GM18861 (cell line): ENCODE measurements around the gene UST.
"Not testable (repeated sequence)": the region's sequence is repeated elsewhere in the genome, so short reads cannot be mapped to it uniquely, and the experiment has no call there.

ENCODE experiments used
- ATAC-seq: cut with Tn5 transposase; IDR thresholded peaks from one replicate; pipeline ENCODE4 v1.9.1; 2021; ENCODE audit not compliant: unreplicated experiment

The UST gene

GRCh38 chr6:148890652-148891404 is 144.0 kb downstream of the UST start:
- ATAC-seq = no peak

DNA sequence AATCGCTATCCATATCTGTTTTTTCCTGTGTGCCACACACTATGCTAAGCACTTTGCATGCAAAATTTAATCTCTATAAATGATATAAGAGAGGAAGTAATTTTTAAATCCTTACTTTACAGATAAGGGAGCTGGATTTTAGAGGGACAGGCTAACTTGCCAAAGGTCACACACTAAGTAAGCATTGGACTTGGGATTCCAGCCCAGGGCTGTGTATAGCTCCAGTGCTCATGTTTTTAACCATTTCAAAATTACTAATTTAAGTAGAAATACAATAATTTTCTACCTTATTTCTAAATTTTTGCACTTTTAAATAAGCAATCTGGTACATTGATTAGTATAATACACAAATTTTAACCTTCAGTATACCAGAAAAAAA is 144.6 kb downstream of the UST start:
- no peak for ATAC-seq

DNA sequence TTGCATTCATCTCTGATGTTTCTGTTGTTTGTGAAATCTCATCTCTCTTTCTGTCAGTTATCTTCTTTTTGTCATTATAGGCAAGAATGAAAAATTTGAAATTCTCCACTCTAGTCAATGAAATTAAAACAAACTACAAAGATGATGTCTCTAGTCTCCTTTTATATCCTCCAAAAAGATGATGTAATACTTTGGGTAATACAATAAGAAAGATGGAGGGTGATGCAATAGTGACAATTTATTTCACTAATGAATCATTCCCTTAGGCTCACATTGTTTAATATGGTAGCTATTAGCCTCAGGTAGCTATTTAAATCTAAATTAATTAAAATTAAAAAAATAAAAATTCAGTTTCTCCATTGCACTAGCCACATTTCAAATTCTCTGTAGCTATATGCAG is 145.4 kb downstream of the UST start:
- no peak for ATAC-seq

- ATAC-seq = no peak
Measured at GRCh38 chr6:148893073-148893472, 146.2 kb downstream of the UST start.

DNA sequence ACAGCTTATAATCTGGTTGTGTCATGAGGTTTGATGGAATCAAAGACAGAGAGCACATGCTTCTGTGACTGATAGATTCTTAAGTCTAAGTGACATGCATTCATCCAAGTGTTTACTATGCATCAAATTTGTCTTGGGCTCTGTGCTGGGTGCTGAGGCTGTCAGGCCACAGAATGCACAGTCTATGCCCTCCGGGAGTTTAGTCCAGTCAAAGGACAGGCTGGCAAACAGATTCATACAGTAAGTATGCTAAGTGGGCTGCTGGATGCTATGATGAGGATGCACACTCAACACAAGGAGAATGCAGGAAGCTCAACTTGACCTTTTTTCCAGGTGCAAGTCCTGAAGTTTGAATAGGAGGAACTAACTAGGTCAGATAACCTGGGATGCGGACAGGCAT is 146.7 kb downstream of the UST start:
- ATAC-seq = no peak

DNA sequence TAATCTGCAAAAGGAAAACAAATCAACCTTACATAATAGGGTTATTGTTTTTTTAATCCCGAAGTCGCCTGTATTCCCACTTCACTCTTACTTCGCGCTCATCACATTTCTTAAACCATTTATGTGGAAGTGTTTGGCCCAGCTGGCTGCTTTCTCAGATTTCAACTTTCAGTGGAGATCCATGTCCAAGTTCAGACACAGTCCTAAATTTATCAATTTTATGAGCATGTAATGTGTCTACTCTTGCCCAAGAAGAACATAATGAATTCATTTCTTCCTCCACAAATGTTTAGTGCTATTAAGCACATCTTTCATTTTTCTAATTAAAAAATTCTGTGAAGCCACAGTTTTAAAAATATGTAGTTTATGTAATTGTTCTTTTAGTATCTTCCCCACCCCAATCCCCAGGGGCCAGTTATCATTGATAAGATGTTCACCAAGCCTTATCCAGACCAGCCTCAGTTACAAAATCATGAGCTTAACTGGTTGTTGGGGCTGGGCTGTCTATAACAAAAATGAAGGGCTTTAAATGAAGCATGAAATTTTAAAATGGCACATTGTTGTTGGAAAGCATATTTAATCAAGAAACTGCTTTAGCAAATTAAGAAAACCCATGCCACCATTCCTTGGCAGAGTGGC is 151.7 kb downstream of the UST start:
- no peak for ATAC-seq

- no peak for ATAC-seq
Measured at GRCh38 chr6:148904896-148905870, 158.4 kb downstream of the UST start.

DNA sequence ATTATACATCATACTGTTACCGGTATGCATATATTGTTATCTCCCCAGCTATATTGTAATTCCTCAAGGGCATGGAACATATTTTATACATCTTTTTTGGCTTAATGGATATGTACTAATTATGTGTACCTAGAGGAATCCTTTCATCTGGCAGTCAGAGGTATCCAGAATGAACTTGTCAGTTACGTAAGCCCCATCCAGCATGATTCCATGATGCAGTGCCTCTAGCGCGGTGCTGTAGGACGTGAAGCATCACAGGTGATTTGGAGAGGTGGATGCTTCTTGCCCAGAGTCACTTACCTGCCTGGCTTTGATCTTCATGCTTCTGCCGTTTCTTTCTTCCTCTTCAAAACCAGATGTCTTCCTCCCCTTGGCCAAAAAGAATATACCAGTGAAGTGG is 159.1 kb downstream of the UST start:
- no peak for ATAC-seq

GRCh38 chr6:148906386-148906785 is 159.6 kb downstream of the UST start:
- no peak for ATAC-seq

DNA sequence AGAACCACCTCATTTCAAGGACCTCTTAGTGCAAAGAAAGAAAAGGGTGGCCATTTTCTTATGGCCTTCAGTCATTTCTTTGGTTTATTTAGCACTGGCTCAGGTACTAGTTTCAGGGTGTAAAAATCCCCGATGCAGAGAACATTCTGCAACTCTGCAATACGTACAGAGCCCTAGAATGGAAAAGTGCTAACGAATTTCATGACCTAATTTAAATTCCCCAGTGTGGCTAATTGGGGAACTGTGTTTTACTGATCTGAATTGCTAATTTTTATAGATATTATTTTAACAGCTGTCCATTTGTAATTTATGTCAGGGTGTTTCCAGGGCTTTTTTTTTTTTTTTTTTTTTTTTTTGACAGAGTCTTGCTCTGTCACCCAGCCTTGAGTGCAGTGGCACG is 160.7 kb downstream of the UST start:
- ATAC-seq = no peak

DNA sequence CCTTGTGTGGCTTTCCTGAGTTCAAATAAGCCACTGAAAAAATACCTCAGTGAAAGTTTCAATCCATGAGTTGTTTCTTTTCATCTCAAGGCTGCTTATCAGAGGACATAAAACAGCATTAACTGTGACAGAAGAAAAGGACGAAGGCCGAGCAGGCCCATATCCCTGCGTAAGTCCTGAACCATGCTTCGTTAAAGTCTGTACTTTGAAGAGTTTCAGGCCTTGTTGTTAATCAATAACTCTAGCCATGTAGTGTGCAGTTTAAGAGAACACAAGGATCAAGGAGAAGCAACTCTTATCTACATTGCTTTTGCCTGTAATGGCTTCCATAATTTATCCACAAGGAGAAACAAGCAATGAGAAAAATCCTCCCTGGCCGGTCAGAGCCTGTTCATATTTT is 165.4 kb downstream of the UST start:
- ATAC-seq = no peak

DNA sequence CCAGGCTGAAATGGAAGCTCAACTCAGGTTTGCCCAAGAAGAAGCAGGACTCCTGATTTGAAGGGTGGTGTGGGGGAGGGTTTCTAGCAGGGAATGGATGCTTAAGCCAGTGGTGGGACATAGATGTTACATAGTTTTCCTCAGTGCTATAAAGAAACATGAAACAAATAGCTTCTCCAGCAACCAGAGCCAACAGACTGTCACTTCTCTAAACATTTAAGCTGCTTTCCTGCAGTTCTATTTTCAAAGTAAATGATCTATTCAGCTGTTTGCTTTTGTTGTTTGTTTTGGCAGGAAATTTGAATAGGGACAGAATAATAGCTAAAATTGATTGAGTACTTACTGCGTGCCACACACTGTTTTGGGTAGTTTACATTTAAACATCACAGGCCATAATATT is 169.0 kb downstream of the UST start:
- ATAC-seq = no peak

GRCh38 chr6:148916485-148916884 is 169.7 kb downstream of the UST start:
- not testable (repeated sequence) for ATAC-seq

- ATAC-seq = no peak
Measured at GRCh38 chr6:148924226-148925012, 177.6 kb downstream of the UST start.

DNA sequence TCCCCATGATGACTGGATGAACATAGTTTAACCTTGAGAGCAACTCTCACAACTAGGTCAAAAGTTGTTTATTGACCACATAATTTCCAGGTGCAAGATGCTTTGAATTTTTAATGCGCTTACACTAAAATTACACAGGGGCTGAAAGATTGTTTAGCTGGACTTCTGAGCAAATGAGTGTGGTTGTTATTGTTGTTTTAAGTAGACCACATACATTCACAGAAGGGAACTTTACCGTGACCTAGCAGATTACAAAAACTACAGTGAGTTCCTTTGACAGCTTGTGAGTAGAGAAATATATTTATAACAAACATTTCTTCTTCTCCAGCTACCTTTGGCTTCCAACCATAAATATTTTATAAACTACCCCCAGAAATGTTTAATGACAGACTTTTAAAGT is 178.9 kb downstream of the UST start:
- no peak for ATAC-seq

DNA sequence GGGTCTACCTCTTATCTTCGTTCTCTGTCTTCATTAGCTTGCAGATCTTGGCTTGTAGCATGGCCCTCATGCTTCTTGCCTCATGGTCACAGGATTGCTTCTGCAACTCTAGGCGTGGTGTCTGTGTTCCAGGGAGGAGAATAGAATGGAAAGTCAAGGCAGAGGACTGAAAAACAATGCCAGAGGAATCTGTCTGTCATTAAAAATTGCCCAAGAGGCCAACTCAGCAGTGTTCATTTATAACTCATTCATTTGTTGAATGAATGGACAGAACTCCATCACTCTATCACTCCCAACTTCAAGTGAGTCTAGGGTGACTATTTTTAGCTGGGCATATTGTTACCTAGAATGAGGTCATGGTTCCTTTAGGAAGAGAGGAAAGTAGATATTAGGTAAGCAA is 179.6 kb downstream of the UST start:
- no peak for ATAC-seq

DNA sequence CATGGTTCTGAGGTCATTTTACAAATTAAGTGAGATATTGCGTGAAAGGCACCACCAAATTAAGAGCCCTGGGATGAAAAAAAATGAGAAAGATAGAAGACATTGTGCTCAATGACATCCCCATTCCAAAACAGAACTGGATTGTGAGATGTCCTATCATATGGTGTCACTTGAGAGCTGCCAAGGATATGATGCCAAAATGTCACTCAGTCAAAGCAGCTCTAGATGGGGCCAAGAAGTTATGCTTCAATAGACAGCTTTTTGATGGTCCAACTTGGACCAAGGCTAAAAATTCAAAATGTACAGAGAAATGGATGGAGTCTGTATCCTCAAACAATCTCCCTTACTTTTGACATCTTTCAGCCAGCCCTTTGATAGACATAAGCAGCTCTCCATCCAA is 180.8 kb downstream of the UST start:
- no peak for ATAC-seq

- ATAC-seq = no peak
Measured at GRCh38 chr6:148928811-148929210, 182.0 kb downstream of the UST start.

DNA sequence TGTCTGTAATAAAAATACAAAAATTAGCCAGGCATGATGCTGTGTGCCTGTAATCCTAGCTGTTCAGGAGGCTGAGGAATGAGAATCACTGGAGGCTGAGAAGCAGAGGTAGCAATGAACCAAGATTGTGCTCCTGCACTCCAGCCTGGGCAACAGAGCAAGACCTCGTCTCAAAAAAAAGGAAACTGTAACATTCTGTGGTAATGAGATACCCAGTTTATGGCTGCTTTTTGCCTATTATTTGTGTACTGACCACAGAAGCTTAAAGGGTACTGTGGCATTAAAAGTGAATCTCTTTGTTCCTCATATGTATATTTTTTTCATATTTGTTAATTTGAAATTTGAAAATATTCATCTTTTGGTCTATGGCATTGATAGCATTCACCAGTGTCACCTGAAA is 185.4 kb downstream of the UST start:
- ATAC-seq = no peak

GRCh38 chr6:148932731-148933130 is 185.9 kb downstream of the UST start:
- ATAC-seq = no peak

GRCh38 chr6:148934539-148934938 is 187.7 kb downstream of the UST start:
- no peak for ATAC-seq
